Measurements from ENCODE around the gene ALG12. TPM values are rescaled to one million over a fixed set of nuclear protein-coding genes. Genes with fewer than 3 reads are reported as not detected.

ALG12 gene
- total RNA-seq, 1 donor from 2014 or later: 30.0 TPM

DNA sequence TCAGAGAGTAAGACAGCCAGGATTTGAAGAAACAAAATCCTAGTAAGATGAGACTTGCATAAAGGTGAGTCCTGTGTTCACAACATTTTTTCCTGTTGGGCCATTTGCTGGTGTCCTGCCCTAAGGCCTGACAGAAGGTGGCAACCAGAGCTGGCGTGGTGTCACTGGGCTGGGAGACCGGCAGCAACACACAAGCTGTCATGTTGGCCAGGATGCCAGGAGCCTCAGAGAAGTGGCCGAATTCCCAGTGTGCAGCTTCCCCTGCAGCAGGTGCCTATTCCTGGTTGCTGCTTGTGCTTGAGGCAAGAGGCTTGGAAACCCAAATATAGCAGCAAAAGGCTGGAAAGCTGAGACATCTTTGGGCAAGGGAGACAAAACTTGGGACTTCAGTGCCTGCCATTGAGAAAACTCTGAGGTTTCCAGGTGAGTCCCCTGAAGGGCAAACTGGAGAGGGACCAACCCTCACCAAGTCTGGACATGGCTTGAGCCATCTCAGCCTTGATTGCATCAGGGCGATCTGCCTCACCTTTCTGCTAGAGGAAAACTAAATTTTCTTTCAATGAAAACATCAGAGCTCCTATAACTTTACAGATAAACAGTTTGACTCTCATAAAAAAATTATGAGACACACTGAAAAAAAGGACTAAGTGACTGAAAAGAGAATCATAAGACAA lies 25.9 kb downstream of the ALG12 start:
- Mint-ChIP-seq H3K36me3 (peaks cover 56% of the 10 kb centered on the region), H3K4me3 (no peak overlapping the region), H3K27ac (no peak overlapping the region), H3K9me3 (peaks cover 11% of the 10 kb centered on the region), H3K27me3 (no peaks in the 10 kb centered on the region), H3K4me1 (ENCODE audit: unreplicated experiment) (peaks cover 5% of the 10 kb centered on the region)
- no peak for DNase-seq (ENCODE audit: extremely low spot score, unreplicated experiment)
- TF ChIP-seq, protein P1, sequence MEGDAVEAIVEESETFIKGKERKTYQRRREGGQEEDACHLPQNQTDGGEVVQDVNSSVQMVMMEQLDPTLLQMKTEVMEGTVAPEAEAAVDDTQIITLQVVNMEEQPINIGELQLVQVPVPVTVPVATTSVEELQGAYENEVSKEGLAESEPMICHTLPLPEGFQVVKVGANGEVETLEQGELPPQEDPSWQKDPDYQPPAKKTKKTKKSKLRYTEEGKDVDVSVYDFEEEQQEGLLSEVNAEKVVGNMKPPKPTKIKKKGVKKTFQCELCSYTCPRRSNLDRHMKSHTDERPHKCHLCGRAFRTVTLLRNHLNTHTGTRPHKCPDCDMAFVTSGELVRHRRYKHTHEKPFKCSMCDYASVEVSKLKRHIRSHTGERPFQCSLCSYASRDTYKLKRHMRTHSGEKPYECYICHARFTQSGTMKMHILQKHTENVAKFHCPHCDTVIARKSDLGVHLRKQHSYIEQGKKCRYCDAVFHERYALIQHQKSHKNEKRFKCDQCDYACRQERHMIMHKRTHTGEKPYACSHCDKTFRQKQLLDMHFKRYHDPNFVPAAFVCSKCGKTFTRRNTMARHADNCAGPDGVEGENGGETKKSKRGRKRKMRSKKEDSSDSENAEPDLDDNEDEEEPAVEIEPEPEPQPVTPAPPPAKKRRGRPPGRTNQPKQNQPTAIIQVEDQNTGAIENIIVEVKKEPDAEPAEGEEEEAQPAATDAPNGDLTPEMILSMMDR (conservative IDR thresholded peaks at IDR 0.05): no peak

DNA sequence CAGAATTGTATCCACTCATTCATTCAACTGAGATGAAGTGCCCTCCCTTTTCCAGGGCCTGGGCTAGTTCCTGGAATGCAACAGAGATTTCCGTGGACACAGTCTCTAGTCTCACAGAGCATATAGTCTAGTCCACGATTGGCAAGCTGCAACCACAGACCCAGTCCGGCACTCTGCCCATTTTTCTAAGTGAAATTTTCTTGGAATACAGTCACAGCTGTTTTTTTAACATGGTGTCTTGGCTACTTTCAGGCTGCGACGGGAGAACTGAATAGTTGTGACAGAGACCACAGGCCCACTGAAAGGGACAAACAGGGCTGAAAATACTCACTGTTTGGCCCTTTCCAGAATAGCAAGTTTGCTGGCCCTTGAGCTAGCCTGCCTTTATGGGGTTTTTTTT lies 29.2 kb downstream of the ALG12 start:
- no peak for DNase-seq (ENCODE audit: extremely low spot score, unreplicated experiment)

DNA sequence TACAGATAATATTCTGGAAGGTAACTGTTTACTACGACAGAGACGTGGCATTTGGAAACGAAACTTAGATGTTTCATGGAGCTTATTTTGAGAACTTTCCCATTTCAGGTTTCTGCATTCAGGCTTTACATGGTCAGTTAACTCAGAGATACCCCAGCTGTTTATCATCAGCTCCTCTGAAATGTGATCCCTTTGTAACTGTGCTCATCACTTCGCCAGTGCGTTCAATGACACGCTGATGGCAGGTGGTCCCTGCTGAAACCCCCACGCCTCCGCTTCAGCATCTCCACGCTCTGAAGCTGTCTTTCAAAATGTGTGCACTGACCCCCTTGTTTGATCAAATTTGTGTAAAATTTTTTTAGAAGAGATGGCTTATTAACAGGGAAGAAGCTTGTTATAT lies 30.5 kb downstream of the ALG12 start:
- Mint-ChIP-seq H3K4me3 (no peak overlapping the region), H3K27me3 (no peaks in the 10 kb centered on the region), H3K27ac (no peak overlapping the region), H3K36me3 (peaks cover 77% of the 10 kb centered on the region), H3K4me1 (ENCODE audit: unreplicated experiment) (no peaks in the 10 kb centered on the region), H3K9me3 (peaks cover 9% of the 10 kb centered on the region)
- TF ChIP-seq, protein P1 (conservative IDR thresholded peaks at IDR 0.05): no peak
- no peak for DNase-seq (ENCODE audit: extremely low spot score, unreplicated experiment)

More for the DNA sequence above, 29.2 kb downstream of the ALG12 start:
- Mint-ChIP-seq H3K27ac (no peak overlapping the region), H3K9me3 (peaks cover 6% of the 10 kb centered on the region), H3K27me3 (no peaks in the 10 kb centered on the region), H3K4me1 (ENCODE audit: unreplicated experiment) (no peaks in the 10 kb centered on the region), H3K36me3 (peaks cover 69% of the 10 kb centered on the region), H3K4me3 (no peak overlapping the region)
- TF ChIP-seq, protein P1 (conservative IDR thresholded peaks at IDR 0.05): no peak

DNA sequence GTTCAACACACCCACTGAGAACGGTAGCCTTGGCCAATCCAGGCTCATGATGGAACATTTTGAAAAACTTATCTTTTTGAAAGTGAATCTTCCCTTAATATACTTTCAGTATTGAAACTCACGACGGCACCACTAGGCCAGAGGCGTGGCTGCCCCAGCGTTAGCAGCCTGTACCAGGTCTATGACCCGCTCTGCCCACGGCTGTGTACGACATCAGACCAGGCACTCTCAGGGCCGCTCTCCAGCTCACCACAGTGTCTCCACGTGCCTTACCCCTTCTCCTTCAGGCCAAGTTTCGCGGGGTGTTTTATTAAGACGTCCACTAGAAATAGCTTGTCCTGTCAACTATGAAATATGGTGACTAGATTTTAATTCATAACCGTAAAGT lies 31.2 kb downstream of the ALG12 start:
- Mint-ChIP-seq H3K36me3 (peaks cover 82% of the 10 kb centered on the region), H3K27ac (no peak overlapping the region), H3K27me3 (no peaks in the 10 kb centered on the region), H3K4me3 (no peak overlapping the region), H3K4me1 (ENCODE audit: unreplicated experiment) (no peaks in the 10 kb centered on the region), H3K9me3 (peaks cover 12% of the 10 kb centered on the region)
- TF ChIP-seq, protein P1 (conservative IDR thresholded peaks at IDR 0.05): no peak
- DNase-seq (ENCODE audit: extremely low spot score, unreplicated experiment): no peak

DNA sequence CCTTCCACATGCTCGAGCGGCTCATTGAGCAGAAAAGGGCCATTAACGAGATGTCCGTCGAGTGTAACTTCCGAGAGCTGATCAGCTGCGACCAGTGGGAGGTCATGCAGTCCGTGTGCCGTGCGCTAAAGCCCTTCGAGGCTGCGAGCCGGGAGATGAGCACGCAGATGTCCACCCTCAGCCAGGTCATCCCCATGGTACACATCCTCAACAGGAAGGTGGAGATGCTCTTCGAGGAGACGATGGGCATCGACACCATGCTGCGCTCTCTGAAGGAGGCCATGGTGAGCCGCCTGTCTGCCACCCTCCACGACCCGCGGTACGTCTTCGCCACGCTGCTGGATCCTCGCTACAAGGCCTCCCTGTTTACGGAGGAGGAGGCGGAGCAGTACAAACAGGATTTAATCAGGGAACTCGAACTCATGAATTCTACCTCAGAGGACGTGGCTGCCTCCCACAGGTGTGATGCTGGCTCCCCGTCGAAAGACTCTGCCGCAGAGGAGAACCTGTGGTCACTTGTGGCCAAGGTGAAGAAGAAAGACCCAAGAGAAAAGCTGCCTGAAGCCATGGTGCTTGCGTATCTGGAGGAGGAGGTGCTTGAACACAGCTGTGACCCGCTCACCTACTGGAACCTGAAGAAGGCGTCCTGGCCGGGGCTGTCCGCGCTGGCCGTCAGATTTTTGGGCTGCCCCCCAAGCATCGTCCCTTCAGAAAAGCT lies 31.7 kb downstream of the ALG12 start:
- Mint-ChIP-seq H3K27me3 (no peaks in the 10 kb centered on the region), H3K4me1 (ENCODE audit: unreplicated experiment) (no peaks in the 10 kb centered on the region), H3K36me3 (peaks cover 79% of the 10 kb centered on the region), H3K4me3 (no peak overlapping the region), H3K27ac (no peak overlapping the region), H3K9me3 (peaks cover 11% of the 10 kb centered on the region)
- DNase-seq (ENCODE audit: extremely low spot score, unreplicated experiment): no peak
- TF ChIP-seq, protein P1 (conservative IDR thresholded peaks at IDR 0.05): no peak
